ENCODE measurements around the gene RGS6.

Gene RGS6

DNA sequence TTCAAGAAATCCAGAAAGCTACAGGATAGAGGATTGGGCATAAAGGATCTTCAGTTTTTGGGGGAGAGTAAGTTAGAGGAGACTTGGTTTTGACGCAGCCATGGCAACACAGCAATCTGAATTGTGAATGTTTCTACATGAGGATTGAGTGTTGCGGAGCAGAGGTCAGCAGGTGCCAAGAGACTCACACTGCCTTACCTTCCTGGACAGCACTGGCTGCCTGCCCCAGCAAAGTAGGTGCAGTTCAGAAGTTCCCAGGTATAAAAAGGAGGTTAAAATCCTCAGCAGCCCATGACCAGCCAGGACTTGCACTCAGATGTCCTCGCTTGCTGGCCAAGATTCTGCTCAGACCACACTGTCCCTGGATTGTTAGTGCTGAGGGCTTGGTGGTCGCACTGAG lies 590.6 kb downstream of the RGS6 start:
- Histone ChIP-seq H3K27ac (no peak overlapping the region), H3K27me3 (no peaks in the 10 kb centered on the region), H3K36me3 (no peaks in the 10 kb centered on the region), H3K9me3 (no peaks in the 10 kb centered on the region), H3K4me1 (peaks cover 0 to 10% (median 0%) of the 10 kb centered on the region in 4 donors), H3K4me3 (no peak overlapping the region)
- intact Hi-C loops (cut with DNase I; ENCODE audit: low total_unique reads), result no loop called here
- TF ChIP-seq, protein P1, sequence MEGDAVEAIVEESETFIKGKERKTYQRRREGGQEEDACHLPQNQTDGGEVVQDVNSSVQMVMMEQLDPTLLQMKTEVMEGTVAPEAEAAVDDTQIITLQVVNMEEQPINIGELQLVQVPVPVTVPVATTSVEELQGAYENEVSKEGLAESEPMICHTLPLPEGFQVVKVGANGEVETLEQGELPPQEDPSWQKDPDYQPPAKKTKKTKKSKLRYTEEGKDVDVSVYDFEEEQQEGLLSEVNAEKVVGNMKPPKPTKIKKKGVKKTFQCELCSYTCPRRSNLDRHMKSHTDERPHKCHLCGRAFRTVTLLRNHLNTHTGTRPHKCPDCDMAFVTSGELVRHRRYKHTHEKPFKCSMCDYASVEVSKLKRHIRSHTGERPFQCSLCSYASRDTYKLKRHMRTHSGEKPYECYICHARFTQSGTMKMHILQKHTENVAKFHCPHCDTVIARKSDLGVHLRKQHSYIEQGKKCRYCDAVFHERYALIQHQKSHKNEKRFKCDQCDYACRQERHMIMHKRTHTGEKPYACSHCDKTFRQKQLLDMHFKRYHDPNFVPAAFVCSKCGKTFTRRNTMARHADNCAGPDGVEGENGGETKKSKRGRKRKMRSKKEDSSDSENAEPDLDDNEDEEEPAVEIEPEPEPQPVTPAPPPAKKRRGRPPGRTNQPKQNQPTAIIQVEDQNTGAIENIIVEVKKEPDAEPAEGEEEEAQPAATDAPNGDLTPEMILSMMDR (IDR thresholded peaks at IDR 0.05), result no peak
- DNase-seq, result no peak

DNA sequence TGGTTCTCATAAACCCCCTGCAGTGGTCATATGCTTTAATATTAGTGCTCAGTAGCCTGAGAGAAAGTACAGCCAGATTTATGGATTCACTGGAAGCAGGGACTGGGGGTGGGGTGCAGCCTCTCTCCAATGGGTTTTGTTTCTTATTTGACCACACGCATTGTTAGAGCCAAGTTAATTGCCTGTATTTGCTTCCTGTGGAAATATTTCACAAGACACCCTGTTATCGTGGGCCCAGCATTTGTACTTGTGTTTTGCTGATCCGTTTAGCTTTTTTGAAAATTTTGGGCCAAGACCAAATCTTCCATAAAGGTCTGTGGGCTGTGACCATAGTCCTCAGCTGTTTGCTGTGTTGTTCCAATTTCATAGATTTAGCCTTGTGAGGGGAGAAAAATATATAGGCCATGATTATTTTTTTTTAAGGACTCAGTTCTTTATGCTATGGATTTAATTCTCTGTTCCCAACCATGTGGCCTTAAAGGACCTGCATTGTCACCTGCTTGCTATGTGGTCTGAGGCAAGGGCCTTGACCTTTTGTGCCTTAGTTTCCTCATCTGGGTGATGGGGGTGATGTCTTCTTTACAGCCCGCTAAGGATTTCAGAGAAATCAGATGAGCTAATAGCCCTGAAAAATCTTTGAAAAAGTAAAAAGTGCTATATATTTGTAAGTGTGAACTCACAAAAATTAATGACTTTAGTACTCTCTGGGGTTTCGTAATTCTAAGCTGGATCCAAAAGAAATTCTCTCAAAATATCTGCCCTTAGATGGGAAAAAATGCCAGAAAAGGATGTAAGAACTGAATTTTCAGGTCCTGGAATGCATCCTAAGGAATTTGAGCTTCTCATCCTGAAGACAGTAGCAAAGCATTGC lies 591.4 kb downstream of the RGS6 start:
- H3K27me3 ChIP-seq, result no peaks in the 10 kb centered on the region
- H3K27ac ChIP-seq, result no peak overlapping the region
- H3K36me3 ChIP-seq, result no peaks in the 10 kb centered on the region
- no peaks in the 10 kb centered on the region for H3K9me3 ChIP-seq
- intact Hi-C loops (cut with DNase I; ENCODE audit: low total_unique reads), result no loop called here
- TF ChIP-seq, protein P1 (IDR thresholded peaks at IDR 0.05), result no peak
- DNase-seq, result no peak
- no peak overlapping the region for H3K4me3 ChIP-seq
- H3K4me1 ChIP-seq, result peaks cover 0 to 10% (median 0%) of the 10 kb centered on the region in 4 donors

DNA sequence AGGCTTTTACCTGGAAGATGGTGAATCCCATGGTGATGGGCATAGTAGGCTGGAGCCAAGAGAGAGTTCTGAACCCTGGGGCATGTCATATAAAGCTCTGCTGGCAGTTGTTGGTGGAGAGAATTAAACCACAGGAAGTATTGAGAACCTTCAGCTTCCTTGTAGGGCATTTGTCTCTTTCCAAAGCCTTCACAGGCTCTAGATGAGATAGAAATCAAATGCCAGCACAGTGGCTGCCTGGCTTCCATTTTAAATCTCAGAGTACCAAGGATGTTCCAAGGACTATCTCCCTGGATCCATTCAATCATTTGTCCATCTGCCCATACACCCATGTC lies 592.0 kb downstream of the RGS6 start:
- H3K27me3 ChIP-seq, result no peaks in the 10 kb centered on the region
- H3K36me3 ChIP-seq, result no peaks in the 10 kb centered on the region
- no peak for DNase-seq
- H3K4me3 ChIP-seq, result no peak overlapping the region
- no peak overlapping the region for H3K27ac ChIP-seq
- H3K4me1 ChIP-seq, result peaks cover 0 to 10% (median 0%) of the 10 kb centered on the region in 4 donors
- no peaks in the 10 kb centered on the region for H3K9me3 ChIP-seq
- intact Hi-C loops (cut with DNase I; ENCODE audit: low total_unique reads), result no loop called here
- TF ChIP-seq, protein P1 (IDR thresholded peaks at IDR 0.05), result no peak

DNA sequence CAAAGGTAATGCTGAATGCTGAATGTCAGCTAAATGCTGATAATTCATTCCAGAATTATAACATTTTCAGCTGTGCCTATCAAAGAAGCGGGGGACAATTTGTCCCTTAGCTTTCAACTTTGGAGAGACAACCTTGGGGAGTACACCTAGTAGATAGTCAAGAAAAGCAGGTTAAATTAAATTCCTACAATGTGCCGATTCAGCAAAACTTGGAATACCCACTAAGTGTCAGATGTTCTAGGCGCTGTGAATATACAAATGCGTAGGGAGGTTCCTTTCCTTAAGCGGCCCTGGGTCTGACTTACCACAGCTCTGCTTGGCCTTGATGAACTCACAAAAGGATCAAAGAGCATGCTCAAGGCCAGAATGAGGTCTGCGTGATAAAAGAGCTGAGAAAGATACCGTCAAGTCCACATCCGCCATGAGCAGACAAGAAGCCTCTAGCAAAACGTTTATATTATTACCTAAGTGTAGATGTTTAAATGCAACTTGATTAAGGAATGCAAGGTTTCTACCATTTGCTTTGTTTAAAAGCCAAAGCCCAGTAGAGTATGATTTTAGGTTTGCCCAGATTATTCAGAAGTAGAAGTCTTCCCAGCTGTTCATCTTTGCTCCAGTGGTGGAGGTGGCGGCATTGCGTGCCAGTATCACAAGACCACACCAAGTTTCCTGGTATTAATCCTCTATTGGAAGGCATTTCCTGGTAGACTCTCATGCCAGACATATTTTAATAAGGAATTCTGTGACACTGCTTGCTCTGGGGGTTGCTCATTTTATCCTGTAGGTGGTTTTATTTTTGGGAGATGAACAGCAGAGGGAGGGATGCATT lies 593.1 kb downstream of the RGS6 start:
- TF ChIP-seq, protein P1 (IDR thresholded peaks at IDR 0.05), result no peak
- Histone ChIP-seq H3K4me3 (no peak overlapping the region), H3K27ac (no peak overlapping the region), H3K36me3 (no peaks in the 10 kb centered on the region), H3K9me3 (no peaks in the 10 kb centered on the region), H3K27me3 (no peaks in the 10 kb centered on the region), H3K4me1 (peaks cover 0 to 10% (median 0%) of the 10 kb centered on the region in 4 donors)
- intact Hi-C loops (cut with DNase I; ENCODE audit: low total_unique reads), result no loop called here
- no peak for DNase-seq

DNA sequence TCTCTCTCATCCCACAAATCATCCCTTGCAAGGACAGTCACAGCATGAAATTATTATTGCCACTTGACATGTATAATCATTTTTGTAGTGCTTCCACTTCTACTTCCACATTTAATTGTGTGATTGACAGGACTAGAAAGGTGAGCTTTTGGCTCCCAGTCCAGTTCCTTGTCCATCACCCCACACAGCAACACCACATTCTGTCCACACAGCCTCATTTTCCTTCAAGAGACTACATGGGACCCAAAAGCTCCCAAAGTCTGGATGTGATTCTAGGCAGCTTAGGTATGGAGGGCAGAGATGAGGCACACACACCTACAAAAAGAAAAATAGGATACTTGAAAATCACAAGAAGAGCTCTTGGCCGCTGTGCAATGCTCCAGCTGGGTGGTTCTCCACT lies 595.4 kb downstream of the RGS6 start:
- DNase-seq, result no peak

More for the DNA sequence above, 595.4 kb downstream of the RGS6 start:
- peaks cover 0 to 10% (median 0%) of the 10 kb centered on the region in 4 donors for H3K4me1 ChIP-seq
- no peak overlapping the region for H3K4me3 ChIP-seq
- H3K27me3 ChIP-seq, result no peaks in the 10 kb centered on the region
- H3K27ac ChIP-seq, result no peak overlapping the region
- intact Hi-C loops (cut with DNase I; ENCODE audit: low total_unique reads), result no loop called here
- TF ChIP-seq, protein P1 (IDR thresholded peaks at IDR 0.05), result no peak
- no peaks in the 10 kb centered on the region for H3K9me3 ChIP-seq
- no peaks in the 10 kb centered on the region for H3K36me3 ChIP-seq
